HepG2 (cell line): ENCODE data around the gene ENTPD2. TPM values are rescaled to one million over a fixed set of nuclear protein-coding genes. Genes with fewer than 3 reads are reported as not detected.
A peak's percentile ranks its signal among the peaks of the same experiment; 100 is the strongest.

Experiments used
- ARID5B ChIP-seq: IDR thresholded peaks from 2 replicates; pipeline ENCODE4 v1.4.0; 2020; ENCODE audit warnings: mild to moderate bottlenecking, missing genetic modification reagents
- ATF7-NPFF ChIP-seq: sonication (generic); formaldehyde crosslinking; IDR thresholded peaks from 2 replicates; pipeline ENCODE4 v1.8.1; 2023; ENCODE audit warnings: mild to moderate bottlenecking, low read depth, missing genetic modification reagents, moderate library complexity
- DMTF1 ChIP-seq: sonication (generic); formaldehyde crosslinking; IDR thresholded peaks from 2 replicates; pipeline ENCODE4 v1.4.0; 2020; ENCODE audit warnings: mild to moderate bottlenecking, missing genetic modification reagents
- ELF3 ChIP-seq: IDR thresholded peaks from 2 replicates; pipeline ENCODE4 v1.6.1; 2016; ENCODE audit warnings: missing genetic modification reagents, missing compliant biosample characterization
- GTF2F1 ChIP-seq: fragments of 150-350 bp; IDR thresholded peaks from 2 replicates; pipeline ENCODE4 v1.6.1; 2014; ENCODE audit warnings: low read length
- HHEX ChIP-seq: IDR thresholded peaks from 2 replicates; pipeline ENCODE4 v1.6.1; 2016; ENCODE audit warnings: control low read depth
- IRF1 ChIP-seq: sonication (generic); formaldehyde crosslinking; IDR thresholded peaks from 2 replicates; pipeline ENCODE4 v1.4.0; 2020; ENCODE audit warnings: low read depth, mild to moderate bottlenecking, missing genetic modification reagents
- KDM6A ChIP-seq: IDR thresholded peaks from 2 replicates; pipeline ENCODE4 v1.6.1; 2016; ENCODE audit warnings: low read depth
- POLR2A ChIP-seq, 2 experiments: IDR thresholded peaks; 2 replicates each; pipeline ENCODE4 v1.6.1; 2011; ENCODE audit warnings: low read depth in 2 of 2, low read length in 2 of 2, mild to moderate bottlenecking in 1 of 2, moderate library complexity in 1 of 2; ENCODE audit not compliant: insufficient read depth in 1 of 2
- POLR2G ChIP-seq: fragments of 200-400 bp; formaldehyde crosslinking; IDR thresholded peaks from 2 replicates; pipeline ENCODE4 v1.6.1; 2018; ENCODE audit warnings: mild to moderate bottlenecking, low read depth, low read length, moderate library complexity
- PRDM15 ChIP-seq: sonication (generic); formaldehyde crosslinking; IDR thresholded peaks from 2 replicates; pipeline ENCODE4 v1.4.0; 2020; ENCODE audit warnings: missing genetic modification reagents
- TFDP1 ChIP-seq: IDR thresholded peaks from 2 replicates; pipeline ENCODE4 v1.6.1; 2016; ENCODE audit warnings: missing compliant biosample characterization, missing genetic modification reagents, borderline replicate concordance
- XRCC5 ChIP-seq: fragments of 200-400 bp; formaldehyde crosslinking; optimal IDR thresholded peaks from 2 replicates; pipeline ENCODE3; 2017; ENCODE audit warnings: mild to moderate bottlenecking, low read length
- ZBTB1 ChIP-seq: sonication (generic); formaldehyde crosslinking; IDR thresholded peaks from 2 replicates; pipeline ENCODE4 v1.4.0; 2020; ENCODE audit warnings: missing genetic modification reagents, borderline replicate concordance
- ZNF430 ChIP-seq: sonication (generic); formaldehyde crosslinking; IDR thresholded peaks from 2 replicates; pipeline ENCODE4 v1.9.0; 2021; ENCODE audit warnings: mild to moderate bottlenecking, missing genetic modification reagents
- ZNF674 ChIP-seq: sonication (generic); formaldehyde crosslinking; IDR thresholded peaks from 2 replicates; pipeline ENCODE4 v1.5.0; 2020; ENCODE audit warnings: low read depth, mild to moderate bottlenecking, missing genetic modification reagents
- ZNF768 ChIP-seq: sonication (generic); formaldehyde crosslinking; IDR thresholded peaks from 2 replicates; pipeline ENCODE4 v1.4.0; 2020; ENCODE audit warnings: missing genetic modification reagents
- polyA plus RNA-seq, 8 experiments: library from polyadenylated mRNA; depleted of rRNA in 3 of 8; stranded (reverse) in 7 of 8; unstranded in 1 of 8; fragments of >200 nt; fragmentation: Illumina TruSeq in 4 of 8; extraction: Trizol in 4 of 8; gene quantifications; 2 replicates each; pipeline versions ENCODE4 v1.2.1 to v1.2.3, GENCODE V29; 2011 to 2016; ENCODE audit warnings: low read depth in 4 of 8, missing spikeins in 1 of 8, mixed read lengths in 1 of 8; ENCODE audit not compliant: insufficient read depth in 1 of 8
- total RNA-seq, 5 experiments: library from RNA; depleted of rRNA; stranded (reverse); fragments of >200 nt; fragmentation: Illumina TruSeq; extraction: Trizol; gene quantifications; 2 replicates each; pipeline ENCODE4 v1.2.3, GENCODE V29; 2016; ENCODE audit warnings: low read depth in 1 of 5

ENTPD2 gene
- total and polyA plus RNA-seq, 2 of the 13 experiments (the other 11 are each of a cell fraction or from before 2014, with no cell fraction given) = 0.95 to 3.2 TPM

- TF ChIP-seq PRDM15 (CRISPR knock-in tag) = no peak; the same call in 1 of the 2 replicates
- TF ChIP-seq DMTF1 (CRISPR knock-in tag) = no peak
- no peak for TF ChIP-seq HHEX
- TF ChIP-seq XRCC5 = peak; percentile 7
- TF ChIP-seq ZBTB1 = no peak
- TF ChIP-seq ARID5B (CRISPR knock-in tag) = no peak
- no peak for TF ChIP-seq GTF2F1
- 0 out of 2 replicates have a peak, but pooled peaks have one; percentile 2 for TF ChIP-seq ELF3 (CRISPR knock-in tag)
- TF ChIP-seq ZNF768 = peak; percentile 10; the same call in 1 of the 2 replicates
- TF ChIP-seq POLR2A (IDR thresholded peaks at IDR 0.05; ENCODE audit: insufficient read depth in 1 of 2, low read depth in 2 of 2, low read length in 2 of 2) = peak in 1 of 2 experiments; percentile 56; a peak in 2 of 4 replicates
- peak; percentile 62; the same call in 1 of the 2 replicates for TF ChIP-seq ZNF430 (CRISPR knock-in tag)
- 0 out of 2 replicates have a peak, but pooled peaks have one; percentile 39 for TF ChIP-seq ATF7-NPFF (CRISPR knock-in tag)
- no peak for TF ChIP-seq IRF1 (CRISPR knock-in tag)
- TF ChIP-seq POLR2G = peak; percentile 12; the same call in 1 of the 2 replicates
- no peak for TF ChIP-seq KDM6A (CRISPR knock-in tag)
- no peak; the same call in 1 of the 2 replicates for TF ChIP-seq ZNF674 (CRISPR knock-in tag)
- TF ChIP-seq TFDP1 = 0 out of 2 replicates have a peak, but pooled peaks have one; percentile 35
These were observed 32.2 kb upstream of the ENTPD2 start (continued) for GRCh38 chr9:137085920-137086530.
